Mucosa of descending colon (tissue), 3 donors: ENCODE data around the gene TMEM62. TPM values are rescaled to one million over a fixed set of nuclear protein-coding genes. Genes with fewer than 3 reads are reported as not detected.

ENCODE experiments used
- ATAC-seq: fragments of 200-7000 bp; cut with Tn5 transposase; one replicate; pipeline ENCODE4 v1.9.1; 2020; ENCODE audit warnings: mild to moderate bottlenecking, moderate library complexity
- DNase-seq, 3 donors: peaks; one replicate each; pipeline ENCODE4 v3.0.0-alpha.2; 2020
- H3K36me3 ChIP-seq: fragments of 200-600 bp; one replicate; pipeline ENCODE4 v1.8.0; 2021; ENCODE audit warnings: low read depth, mild to moderate bottlenecking
- H3K4me1 ChIP-seq: fragments of 200-600 bp; one replicate; pipeline ENCODE4 v1.8.0; 2021; ENCODE audit warnings: low read depth, mild to moderate bottlenecking
- H3K4me3 ChIP-seq: fragments of 200-600 bp; one replicate; pipeline ENCODE4 v1.8.0; 2021; ENCODE audit warnings: mild to moderate bottlenecking
- H3K9me3 ChIP-seq: fragments of 200-600 bp; one replicate; pipeline ENCODE4 v1.8.0; 2021; ENCODE audit warnings: mild to moderate bottlenecking
- intact Hi-C, 2 donors: fragments of 100-400 bp; cut with DNase I in 1 of 2; cut with micrococcal nuclease in 1 of 2; formaldehyde crosslinking; loops; one replicate each; pipeline versions ENCODE4 v1.11.0 to v1.11.1; 2022; cut with DNase I, micrococcal nuclease
- total RNA-seq, 3 donors: library from RNA; stranded (reverse); fragmentation: NEBNext Ultra II Directional in 2 of 3; extraction: Animal tissue kit (Norgen Biotek cat#: 25700) in 2 of 3; gene quantifications; one replicate each; pipeline versions ENCODE4 v1.2.1 to v1.2.4, GENCODE V29; 2021 to 2023
- TF ChIP-seq, protein P1 (sequence below): fragments of 200-600 bp; IDR thresholded peaks from one replicate; pipeline ENCODE4 v1.8.0; 2022; ENCODE audit warnings: antibody characterized with exemption, mild to moderate bottlenecking
- donor health status: DM: no; HTN: no; CAD: no; lungs with moderate emphysema.
- donor health status: DM: no; HTN: no; CAD: no.
- donor health status: DM: no; HTN: yes; CAD: no.

Gene TMEM62
- total RNA-seq, 3 donors from 2014 or later, result 26.8 to 43.7 (median 34.9) TPM

DNA sequence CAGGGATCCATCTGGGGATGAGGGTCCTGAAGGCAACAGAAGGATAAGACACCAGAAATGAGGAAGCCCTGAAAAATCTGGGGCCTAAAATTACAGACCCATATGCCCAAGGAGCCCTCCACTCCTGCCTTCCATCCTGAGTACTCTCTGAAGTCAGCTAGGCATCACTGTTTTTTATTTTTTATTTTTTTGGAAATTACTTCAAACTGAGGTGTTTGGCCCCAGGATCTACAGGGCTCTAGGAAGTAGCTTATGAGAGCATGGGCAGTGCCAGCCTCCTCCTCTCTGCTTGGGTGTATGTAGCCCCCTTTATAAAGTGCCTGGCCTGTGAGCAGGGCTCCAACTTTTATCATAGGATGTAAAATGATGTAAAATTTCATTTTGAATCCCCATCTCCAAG is 79.6 kb downstream of the TMEM62 start:
- intact Hi-C loops, result no loop called here
- DNase-seq (no peak), ATAC-seq (no peak)
- H3K36me3 ChIP-seq, result no peaks in the 10 kb centered on the region
- TF ChIP-seq, protein P1, sequence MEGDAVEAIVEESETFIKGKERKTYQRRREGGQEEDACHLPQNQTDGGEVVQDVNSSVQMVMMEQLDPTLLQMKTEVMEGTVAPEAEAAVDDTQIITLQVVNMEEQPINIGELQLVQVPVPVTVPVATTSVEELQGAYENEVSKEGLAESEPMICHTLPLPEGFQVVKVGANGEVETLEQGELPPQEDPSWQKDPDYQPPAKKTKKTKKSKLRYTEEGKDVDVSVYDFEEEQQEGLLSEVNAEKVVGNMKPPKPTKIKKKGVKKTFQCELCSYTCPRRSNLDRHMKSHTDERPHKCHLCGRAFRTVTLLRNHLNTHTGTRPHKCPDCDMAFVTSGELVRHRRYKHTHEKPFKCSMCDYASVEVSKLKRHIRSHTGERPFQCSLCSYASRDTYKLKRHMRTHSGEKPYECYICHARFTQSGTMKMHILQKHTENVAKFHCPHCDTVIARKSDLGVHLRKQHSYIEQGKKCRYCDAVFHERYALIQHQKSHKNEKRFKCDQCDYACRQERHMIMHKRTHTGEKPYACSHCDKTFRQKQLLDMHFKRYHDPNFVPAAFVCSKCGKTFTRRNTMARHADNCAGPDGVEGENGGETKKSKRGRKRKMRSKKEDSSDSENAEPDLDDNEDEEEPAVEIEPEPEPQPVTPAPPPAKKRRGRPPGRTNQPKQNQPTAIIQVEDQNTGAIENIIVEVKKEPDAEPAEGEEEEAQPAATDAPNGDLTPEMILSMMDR, result no peak
- no peaks in the 10 kb centered on the region for H3K9me3 ChIP-seq
- no peak overlapping the region for H3K4me3 ChIP-seq
- no peaks in the 10 kb centered on the region for H3K4me1 ChIP-seq

DNA sequence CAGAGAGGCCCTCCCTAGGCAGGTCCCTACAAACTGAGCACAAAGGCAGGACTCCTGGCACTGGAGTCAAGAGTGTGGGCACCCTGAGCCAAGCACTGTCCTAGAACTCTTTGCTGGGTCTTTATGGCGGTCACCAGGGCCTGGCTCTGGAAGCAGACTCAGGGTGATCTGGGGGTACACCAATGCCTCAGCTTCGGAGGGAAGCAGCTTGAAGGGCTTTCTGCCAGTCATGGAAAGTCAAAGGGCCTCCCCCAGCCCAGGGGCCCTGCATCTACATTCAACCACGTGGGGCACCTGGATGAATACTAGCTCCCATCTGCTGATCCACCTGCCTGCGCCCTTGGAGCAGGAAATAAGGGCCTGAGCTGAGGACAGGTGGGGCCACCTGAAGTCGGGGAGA is 80.1 kb downstream of the TMEM62 start:
- ATAC-seq, result no peak

DNA sequence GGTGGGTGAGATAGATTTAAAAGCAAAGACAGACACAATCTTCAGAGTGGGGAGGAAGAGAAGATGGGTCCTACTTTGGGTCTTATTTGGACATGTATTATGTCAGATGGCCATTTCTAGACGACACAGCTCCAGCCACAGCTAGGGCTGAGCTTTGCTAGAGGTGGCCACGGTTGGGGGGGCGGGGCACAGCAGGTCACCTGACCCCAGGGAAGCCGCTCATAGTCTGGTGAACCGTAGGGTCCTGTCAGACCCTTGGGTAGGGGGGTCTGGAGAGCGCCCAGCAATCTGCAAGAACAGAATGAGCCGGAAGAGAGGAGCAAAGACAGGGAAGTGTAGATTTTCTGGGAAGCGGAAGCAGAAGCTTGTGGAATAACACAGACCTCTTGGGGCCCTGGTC is 80.8 kb downstream of the TMEM62 start:
- ATAC-seq, result no peak
- Histone ChIP-seq H3K9me3 (no peaks in the 10 kb centered on the region), H3K4me3 (no peak overlapping the region), H3K4me1 (no peaks in the 10 kb centered on the region), H3K36me3 (no peaks in the 10 kb centered on the region)
- DNase-seq, result no peak
- TF ChIP-seq, protein P1, result no peak
- intact Hi-C loops, result no loop called here

More for the DNA sequence above, 80.1 kb downstream of the TMEM62 start:
- no peaks in the 10 kb centered on the region for H3K9me3 ChIP-seq
- no peak overlapping the region for H3K4me3 ChIP-seq
- intact Hi-C loops, result no loop called here
- TF ChIP-seq, protein P1, result no peak
- H3K4me1 ChIP-seq, result no peaks in the 10 kb centered on the region
- no peaks in the 10 kb centered on the region for H3K36me3 ChIP-seq
- DNase-seq, result no peak

DNA sequence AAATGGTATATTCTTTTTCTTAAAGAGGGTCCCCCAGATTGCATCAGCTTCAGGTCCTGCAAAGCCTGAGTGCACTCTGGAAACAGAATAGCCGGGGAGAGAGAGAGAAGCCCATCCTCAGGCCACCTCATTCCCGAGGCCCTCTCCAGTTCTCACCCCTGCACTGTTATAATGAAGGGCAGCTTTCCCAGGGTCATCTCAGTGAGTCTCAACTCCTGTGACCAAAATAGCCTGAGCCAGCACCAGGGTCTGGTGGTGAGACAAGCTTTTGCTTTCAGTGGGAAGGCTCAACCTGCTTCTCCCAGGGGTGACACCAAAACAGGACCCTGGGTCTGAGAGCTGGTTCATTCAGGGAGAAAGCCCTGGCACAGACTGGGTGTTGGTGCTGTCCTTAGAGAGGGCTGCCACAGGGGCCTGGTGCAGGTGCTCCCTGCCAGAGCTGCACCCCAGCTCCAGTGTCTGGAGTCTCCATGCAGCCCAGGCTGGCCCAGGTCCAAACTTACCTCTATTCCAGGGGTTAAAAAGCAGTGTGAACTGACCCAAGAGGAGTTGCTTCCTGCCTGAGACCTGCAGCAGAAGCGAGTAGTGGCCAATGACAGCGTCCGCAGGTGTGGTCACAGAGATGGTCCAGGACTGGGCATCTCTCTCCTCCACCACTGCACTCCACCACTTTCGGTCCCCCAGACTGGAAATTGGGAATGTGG is 81.4 kb downstream of the TMEM62 start:
- TF ChIP-seq, protein P1, result no peak
- H3K9me3 ChIP-seq, result no peaks in the 10 kb centered on the region
- intact Hi-C loops, result no loop called here
- no peak for ATAC-seq
- no peak for DNase-seq
- no peaks in the 10 kb centered on the region for H3K4me1 ChIP-seq
- H3K4me3 ChIP-seq, result no peak overlapping the region
- H3K36me3 ChIP-seq, result no peaks in the 10 kb centered on the region

DNA sequence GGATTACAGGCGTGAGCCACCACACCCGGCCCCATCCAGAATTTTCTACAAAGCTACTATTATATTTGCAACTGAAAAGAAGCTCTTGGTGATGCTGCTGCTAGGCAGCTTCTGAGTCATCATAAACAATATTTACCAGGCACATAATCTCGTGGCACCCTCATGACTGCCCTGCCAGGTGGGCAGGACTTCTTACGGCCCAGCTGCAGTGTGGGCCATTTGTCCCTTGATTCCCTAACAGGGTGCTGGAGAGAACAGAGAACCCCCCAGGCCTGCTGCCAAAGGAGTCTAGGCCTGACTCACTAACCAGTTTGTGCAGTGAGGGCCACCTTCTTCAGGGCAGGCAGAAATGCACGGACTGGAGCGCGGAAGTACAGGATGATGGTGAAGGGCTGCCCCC is 82.6 kb downstream of the TMEM62 start:
- intact Hi-C loops, result no loop called here
- DNase-seq (no peak), ATAC-seq (no peak)
- Histone ChIP-seq H3K36me3 (no peaks in the 10 kb centered on the region), H3K4me3 (no peak overlapping the region), H3K9me3 (no peaks in the 10 kb centered on the region), H3K4me1 (no peaks in the 10 kb centered on the region)
- TF ChIP-seq, protein P1, result no peak
